Measurements from ENCODE around the gene ZNF580.

- no peak for TF ChIP-seq JUND (IDR thresholded peaks at IDR 0.05; ENCODE audit: low read depth, low read length)
- TF ChIP-seq CHD1 (IDR thresholded peaks at IDR 0.05; ENCODE audit: low read depth, low read length) = no peak
- TF ChIP-seq EP300 (IDR thresholded peaks at IDR 0.05; ENCODE audit: borderline replicate concordance in 1 of 2, control insufficient read depth in 1 of 2, low read depth in 2 of 2, low read length in 2 of 2) = no peak
- no peak for TF ChIP-seq FOS (IDR thresholded peaks at IDR 0.05; ENCODE audit: borderline replicate concordance, extremely low read depth, insufficient read length)
- TF ChIP-seq SIX5 (IDR thresholded peaks at IDR 0.05; ENCODE audit: low read depth, low read length, severe bottlenecking) = no peak
- TF ChIP-seq SIN3A (IDR thresholded peaks at IDR 0.05; ENCODE audit: low read depth, low read length) = peak; percentile 44; the same call in 1 of the 2 replicates
Measured at GRCh38 chr19:55676889-55677505, 36.2 kb downstream of the ZNF580 start.
